GM23338 (cell line): ENCODE results near the gene MAMLD1. TPM values are rescaled to one million over a fixed set of nuclear protein-coding genes. Genes with fewer than 3 reads are reported as not detected.

Experiments used
- ATAC-seq: fragments of 200-7000 bp; cut with Tn5 transposase; 3 replicates; pipeline ENCODE4 v1.9.1; 2020
- DNase-seq: peaks from one replicate; pipeline ENCODE4 v3.0.0-alpha.2; 2015; ENCODE audit warnings: low spot score
- H2AFZ ChIP-seq: fragments of 200-600 bp; sonication (generic); 2 replicates; pipeline ENCODE4 v1.8.0; 2016; ENCODE audit warnings: antibody characterized with exemption, mild to moderate bottlenecking, moderate library complexity
- H3F3A ChIP-seq: fragments of 200-600 bp; sonication (generic); replicated peaks from 2 replicates; pipeline ENCODE4 v1.8.0; 2017; ENCODE audit warnings: antibody characterized with exemption, mixed run types, low read depth
- H3K27ac ChIP-seq: fragments of 200-600 bp; sonication (generic); 2 replicates; pipeline ENCODE4 v1.6.1; 2016; ENCODE audit warnings: low read depth
- H3K27me3 ChIP-seq: fragments of 200-600 bp; sonication (generic); 2 replicates; pipeline ENCODE4 v1.8.0; 2016; ENCODE audit warnings: mild to moderate bottlenecking, mixed run types, moderate library complexity; ENCODE audit not compliant: insufficient read depth
- H3K36me3 ChIP-seq: fragments of 200-600 bp; sonication (generic); 2 replicates; pipeline ENCODE4 v1.8.0; 2016; ENCODE audit warnings: mild to moderate bottlenecking; ENCODE audit not compliant: insufficient read depth
- H3K4me1 ChIP-seq: fragments of 200-600 bp; sonication (generic); 2 replicates; pipeline ENCODE4 v1.8.0; 2016; ENCODE audit warnings: mild to moderate bottlenecking, moderate library complexity; ENCODE audit not compliant: insufficient read depth
- H3K4me2 ChIP-seq: fragments of 200-600 bp; sonication (generic); 2 replicates; pipeline ENCODE4 v1.7.1; 2017; ENCODE audit warnings: mixed run types
- H3K4me3 ChIP-seq: fragments of 200-600 bp; sonication (generic); 2 replicates; pipeline ENCODE4 v1.6.1; 2016; ENCODE audit warnings: mixed run types
- H3K79me2 ChIP-seq: fragments of 200-600 bp; sonication (generic); replicated peaks from 2 replicates; pipeline ENCODE4 v1.8.0; 2017; ENCODE audit warnings: mild to moderate bottlenecking; ENCODE audit not compliant: insufficient read depth
- H3K9me2 ChIP-seq: fragments of 200-600 bp; sonication (generic); 2 replicates; pipeline ENCODE4 v1.8.0; 2017; ENCODE audit not compliant: insufficient read depth
- H4K20me1 ChIP-seq: fragments of 200-600 bp; sonication (generic); replicated peaks from 2 replicates; pipeline ENCODE4 v1.8.0; 2017; ENCODE audit warnings: mild to moderate bottlenecking; ENCODE audit not compliant: insufficient read depth
- H3K27ac Mint-ChIP-seq: 2 replicates; pipeline ENCODE4 v1.8.0; 2020; ENCODE audit warnings: inconsistent platforms, mild to moderate bottlenecking, moderate library complexity, mixed read lengths
- H3K27me3 Mint-ChIP-seq: 3 replicates; pipeline ENCODE4 v1.8.0; 2022; ENCODE audit warnings: low read depth, mild to moderate bottlenecking, moderate library complexity, mixed read lengths, inconsistent platforms; ENCODE audit not compliant: insufficient read depth, poor library complexity
- H3K36me3 Mint-ChIP-seq: 3 replicates; pipeline ENCODE4 v1.8.0; 2021; ENCODE audit warnings: low read depth, mild to moderate bottlenecking, inconsistent platforms, moderate library complexity, mixed read lengths
- H3K4me1 Mint-ChIP-seq: 3 replicates; pipeline ENCODE4 v1.8.0; 2020; ENCODE audit warnings: mild to moderate bottlenecking, inconsistent platforms, mixed read lengths
- H3K4me3 Mint-ChIP-seq: 3 replicates; pipeline ENCODE4 v1.8.0; 2021; ENCODE audit warnings: moderate library complexity, mild to moderate bottlenecking, inconsistent platforms, mixed read lengths
- H3K9me3 Mint-ChIP-seq: 3 replicates; pipeline ENCODE4 v1.8.0; 2020; ENCODE audit warnings: moderate library complexity, mild to moderate bottlenecking, inconsistent platforms, mixed read lengths
- CREB1 ChIP-seq: fragments of 250-450 bp; sonication (Bioruptor Pico); IDR thresholded peaks from 2 replicates; pipeline ENCODE4 v1.5.0; 2020; ENCODE audit warnings: low read depth, mild to moderate bottlenecking, moderate library complexity
- CTCF ChIP-seq, 2 experiments: fragments of 200-600 bp in 1 of 2; sonication (generic) in 1 of 2; conservative IDR thresholded peaks; 2 replicates each; pipeline versions ENCODE4 v1.5.1 to v1.6.1; 2016 to 2017; ENCODE audit warnings: antibody characterized with exemption in 2 of 2, low read depth in 2 of 2, mild to moderate bottlenecking in 2 of 2, moderate library complexity in 1 of 2
- ETS1 ChIP-seq: IDR thresholded peaks from 2 replicates; pipeline ENCODE4 v1.6.1; 2016; ENCODE audit warnings: antibody characterized with exemption
- EZH2 ChIP-seq: fragments of 200-600 bp; sonication (generic); IDR thresholded peaks from one replicate; pipeline ENCODE4 v1.8.0; 2017; ENCODE audit warnings: antibody characterized with exemption, mild to moderate bottlenecking, low read depth; ENCODE audit not compliant: unreplicated experiment
- EZH2phosphoT487 ChIP-seq: fragments of 200-600 bp; sonication (generic); IDR thresholded peaks from one replicate; pipeline ENCODE4 v1.8.1; 2018; ENCODE audit warnings: antibody characterized with exemption; ENCODE audit not compliant: unreplicated experiment
- JUNB ChIP-seq: IDR thresholded peaks from one replicate; pipeline ENCODE4 v1.6.1; 2016; ENCODE audit warnings: antibody characterized with exemption; ENCODE audit not compliant: unreplicated experiment
- NANOG ChIP-seq: IDR thresholded peaks from 2 replicates; pipeline ENCODE4 v1.6.1; 2016; ENCODE audit warnings: antibody characterized with exemption, borderline replicate concordance
- POLR2AphosphoS5 ChIP-seq: IDR thresholded peaks from 2 replicates; pipeline ENCODE4 v1.6.1; 2016; ENCODE audit warnings: antibody characterized with exemption, low read depth
- REST ChIP-seq: IDR thresholded peaks from one replicate; pipeline ENCODE4 v1.6.1; 2018; ENCODE audit warnings: antibody characterized with exemption; ENCODE audit not compliant: unreplicated experiment
- STAT1 ChIP-seq: IDR thresholded peaks from one replicate; pipeline ENCODE4 v1.6.1; 2016; ENCODE audit warnings: antibody characterized with exemption; ENCODE audit not compliant: unreplicated experiment
- ZNF331 ChIP-seq: fragments of 250-450 bp; sonication (Bioruptor Pico); IDR thresholded peaks from 2 replicates; pipeline ENCODE4 v1.5.0; 2020; ENCODE audit warnings: low read depth, mild to moderate bottlenecking, moderate library complexity
- polyA plus RNA-seq: library from polyadenylated mRNA; unstranded; fragments of >200 nt; fragmentation: Nextera tagmentation; extraction: Ambion mirVana; gene quantifications from 2 replicates; pipeline ENCODE4 v1.2.1, GENCODE V29; 2016
- total RNA-seq: library from RNA; depleted of rRNA; stranded (reverse); fragments of >200 nt; shearing (Covaris generic); gene quantifications from 2 replicates; pipeline ENCODE4 v1.2.3, GENCODE V29; 2014
- TF ChIP-seq, protein P1 (sequence below): fragments of 250-450 bp; sonication (Bioruptor Pico); IDR thresholded peaks from 2 replicates; pipeline ENCODE4 v1.5.0; 2020; ENCODE audit warnings: mild to moderate bottlenecking, moderate library complexity

Gene MAMLD1
- total and polyA plus RNA-seq, 2 experiments from 2014 or later, result 0.13 to 0.21 TPM

- TF ChIP-seq, protein P1, sequence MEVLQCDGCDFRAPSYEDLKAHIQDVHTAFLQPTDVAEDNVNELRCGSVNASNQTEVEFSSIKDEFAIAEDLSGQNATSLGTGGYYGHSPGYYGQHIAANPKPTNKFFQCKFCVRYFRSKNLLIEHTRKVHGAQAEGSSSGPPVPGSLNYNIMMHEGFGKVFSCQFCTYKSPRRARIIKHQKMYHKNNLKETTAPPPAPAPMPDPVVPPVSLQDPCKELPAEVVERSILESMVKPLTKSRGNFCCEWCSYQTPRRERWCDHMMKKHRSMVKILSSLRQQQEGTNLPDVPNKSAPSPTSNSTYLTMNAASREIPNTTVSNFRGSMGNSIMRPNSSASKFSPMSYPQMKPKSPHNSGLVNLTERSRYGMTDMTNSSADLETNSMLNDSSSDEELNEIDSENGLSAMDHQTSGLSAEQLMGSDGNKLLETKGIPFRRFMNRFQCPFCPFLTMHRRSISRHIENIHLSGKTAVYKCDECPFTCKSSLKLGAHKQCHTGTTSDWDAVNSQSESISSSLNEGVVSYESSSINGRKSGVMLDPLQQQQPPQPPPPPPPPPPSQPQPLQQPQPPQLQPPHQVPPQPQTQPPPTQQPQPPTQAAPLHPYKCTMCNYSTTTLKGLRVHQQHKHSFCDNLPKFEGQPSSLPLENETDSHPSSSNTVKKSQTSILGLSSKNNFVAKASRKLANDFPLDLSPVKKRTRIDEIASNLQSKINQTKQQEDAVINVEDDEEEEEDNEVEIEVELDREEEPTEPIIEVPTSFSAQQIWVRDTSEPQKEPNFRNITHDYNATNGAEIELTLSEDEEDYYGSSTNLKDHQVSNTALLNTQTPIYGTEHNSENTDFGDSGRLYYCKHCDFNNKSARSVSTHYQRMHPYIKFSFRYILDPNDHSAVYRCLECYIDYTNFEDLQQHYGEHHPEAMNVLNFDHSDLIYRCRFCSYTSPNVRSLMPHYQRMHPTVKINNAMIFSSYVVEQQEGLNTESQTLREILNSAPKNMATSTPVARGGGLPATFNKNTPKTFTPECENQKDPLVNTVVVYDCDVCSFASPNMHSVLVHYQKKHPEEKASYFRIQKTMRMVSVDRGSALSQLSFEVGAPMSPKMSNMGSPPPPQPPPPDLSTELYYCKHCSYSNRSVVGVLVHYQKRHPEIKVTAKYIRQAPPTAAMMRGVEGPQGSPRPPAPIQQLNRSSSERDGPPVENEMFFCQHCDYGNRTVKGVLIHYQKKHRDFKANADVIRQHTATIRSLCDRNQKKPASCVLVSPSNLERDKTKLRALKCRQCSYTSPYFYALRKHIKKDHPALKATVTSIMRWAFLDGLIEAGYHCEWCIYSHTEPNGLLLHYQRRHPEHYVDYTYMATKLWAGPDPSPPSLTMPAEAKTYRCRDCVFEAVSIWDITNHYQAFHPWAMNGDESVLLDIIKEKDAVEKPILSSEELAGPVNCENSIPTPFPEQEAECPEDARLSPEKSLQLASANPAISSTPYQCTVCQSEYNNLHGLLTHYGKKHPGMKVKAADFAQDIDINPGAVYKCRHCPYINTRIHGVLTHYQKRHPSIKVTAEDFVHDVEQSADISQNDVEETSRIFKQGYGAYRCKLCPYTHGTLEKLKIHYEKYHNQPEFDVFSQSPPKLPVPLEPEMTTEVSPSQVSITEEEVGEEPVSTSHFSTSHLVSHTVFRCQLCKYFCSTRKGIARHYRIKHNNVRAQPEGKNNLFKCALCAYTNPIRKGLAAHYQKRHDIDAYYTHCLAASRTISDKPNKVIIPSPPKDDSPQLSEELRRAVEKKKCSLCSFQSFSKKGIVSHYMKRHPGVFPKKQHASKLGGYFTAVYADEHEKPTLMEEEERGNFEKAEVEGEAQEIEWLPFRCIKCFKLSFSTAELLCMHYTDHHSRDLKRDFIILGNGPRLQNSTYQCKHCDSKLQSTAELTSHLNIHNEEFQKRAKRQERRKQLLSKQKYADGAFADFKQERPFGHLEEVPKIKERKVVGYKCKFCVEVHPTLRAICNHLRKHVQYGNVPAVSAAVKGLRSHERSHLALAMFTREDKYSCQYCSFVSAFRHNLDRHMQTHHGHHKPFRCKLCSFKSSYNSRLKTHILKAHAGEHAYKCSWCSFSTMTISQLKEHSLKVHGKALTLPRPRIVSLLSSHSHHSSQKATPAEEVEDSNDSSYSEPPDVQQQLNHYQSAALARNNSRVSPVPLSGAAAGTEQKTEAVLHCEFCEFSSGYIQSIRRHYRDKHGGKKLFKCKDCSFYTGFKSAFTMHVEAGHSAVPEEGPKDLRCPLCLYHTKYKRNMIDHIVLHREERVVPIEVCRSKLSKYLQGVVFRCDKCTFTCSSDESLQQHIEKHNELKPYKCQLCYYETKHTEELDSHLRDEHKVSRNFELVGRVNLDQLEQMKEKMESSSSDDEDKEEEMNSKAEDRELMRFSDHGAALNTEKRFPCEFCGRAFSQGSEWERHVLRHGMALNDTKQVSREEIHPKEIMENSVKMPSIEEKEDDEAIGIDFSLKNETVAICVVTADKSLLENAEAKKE (CRISPR knock-in tag), result no peak
- TF ChIP-seq STAT1 (no peak), JUNB (no peak), ZNF331 (CRISPR knock-in tag) (no peak), ETS1 (no peak), NANOG (no peak), POLR2AphosphoS5 (no peak), EZH2 (no peak)
Measured at GRCh38 chrX:150463566-150463965, 100.4 kb downstream of the MAMLD1 start (continued).

DNA sequence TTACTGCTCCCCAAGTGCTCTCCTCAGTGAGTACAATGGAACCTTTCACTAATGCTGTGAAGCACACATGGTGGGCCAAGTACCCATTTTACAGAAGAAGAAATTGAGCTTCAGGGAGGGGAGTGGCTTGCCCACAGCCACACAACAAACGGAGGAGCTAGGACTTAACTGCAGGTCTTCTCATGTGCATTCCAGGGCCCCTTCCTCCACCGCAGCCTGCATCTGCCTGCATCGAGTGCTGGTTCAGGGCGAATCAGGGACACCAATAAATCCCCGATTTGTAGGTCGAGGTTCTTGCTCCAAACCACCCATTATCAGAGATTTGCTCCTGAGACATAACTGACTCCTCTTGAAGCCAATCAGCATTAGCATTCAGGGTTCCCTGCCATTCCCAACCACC is 100.9 kb downstream of the MAMLD1 start:
- no peak overlapping the region for H2AFZ ChIP-seq
- H3K36me3 ChIP-seq, result no peaks in the 10 kb centered on the region
- H3F3A ChIP-seq, result no peaks in the 10 kb centered on the region
- Mint-ChIP-seq H3K9me3 (no peaks in the 10 kb centered on the region), H3K27ac (no peak overlapping the region), H3K27me3 (peaks cover 3% of the 10 kb centered on the region), H3K36me3 (no peaks in the 10 kb centered on the region), H3K4me1 (no peaks in the 10 kb centered on the region), H3K4me3 (no peak overlapping the region)
- no peaks in the 10 kb centered on the region for H3K4me1 ChIP-seq
- no peaks in the 10 kb centered on the region for H3K79me2 ChIP-seq
- no peaks in the 10 kb centered on the region for H3K27me3 ChIP-seq
- no peak for DNase-seq
- no peak overlapping the region for H3K4me2 ChIP-seq
- H3K4me3 ChIP-seq, result no peak overlapping the region
- ATAC-seq, result no peak
- no peaks in the 10 kb centered on the region for H3K9me2 ChIP-seq
- H4K20me1 ChIP-seq, result no peaks in the 10 kb centered on the region
- no peak overlapping the region for H3K27ac ChIP-seq
- TF ChIP-seq ETS1, result no peak
- no peak for TF ChIP-seq REST
- TF ChIP-seq JUNB, result no peak
- TF ChIP-seq CTCF (conservative IDR thresholded peaks at IDR 0.05; ENCODE audit: low read depth in 2 of 2), result no peak
- no peak for TF ChIP-seq POLR2AphosphoS5
- TF ChIP-seq ZNF331 (CRISPR knock-in tag), result no peak
- no peak for TF ChIP-seq EZH2phosphoT487
- TF ChIP-seq CREB1 (CRISPR knock-in tag), result no peak
